Measurements from ENCODE around the gene ZNF580.

DNA sequence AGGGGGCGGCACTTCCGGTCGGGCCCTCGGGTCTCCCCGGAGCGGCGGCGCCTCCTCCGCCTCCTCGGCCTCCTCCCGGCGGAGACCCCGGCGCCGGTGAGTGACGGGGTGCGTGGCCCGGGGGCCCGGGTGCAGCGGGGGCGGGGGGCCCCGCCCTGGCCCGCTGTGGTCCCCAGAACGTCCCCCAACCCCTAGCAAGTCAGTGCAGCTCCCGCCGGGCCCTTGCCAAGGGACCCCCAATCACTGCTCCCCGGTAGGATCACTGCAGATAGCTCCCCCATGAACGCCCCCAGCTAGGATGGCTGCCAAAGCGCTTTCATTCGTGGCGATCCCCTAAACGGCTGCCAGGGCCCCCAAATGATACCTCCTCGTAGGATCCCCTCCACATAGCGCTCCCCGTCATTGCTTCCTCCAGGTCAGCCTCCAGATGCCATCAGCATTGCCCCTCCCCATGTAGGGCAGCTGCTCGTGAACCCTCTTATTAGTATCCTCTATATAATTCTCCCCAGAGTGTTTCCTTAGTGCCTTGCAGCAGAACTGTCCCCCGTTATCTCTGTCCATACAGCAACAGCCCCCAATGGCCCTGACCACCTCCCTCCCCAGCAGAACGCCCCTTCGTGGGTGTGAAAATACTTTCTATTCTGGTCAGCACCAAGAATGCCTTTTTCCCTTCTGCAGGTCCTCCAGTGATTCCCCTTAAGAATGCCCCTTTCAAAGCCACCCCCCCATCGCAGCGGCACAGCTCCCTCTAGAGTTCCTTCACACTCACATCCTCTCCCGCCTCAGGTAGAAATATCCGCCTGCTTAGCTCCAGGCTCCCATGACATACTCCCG, 34.9 kb upstream of the ZNF580 start, which contains the start of gene ZNF865:
- peak; percentile 42 to 71 (median 68) for TF ChIP-seq CTCF (IDR thresholded peaks at IDR 0.05)
- TF ChIP-seq POLR2AphosphoS5 (IDR thresholded peaks at IDR 0.05): no peak
- no peak for TF ChIP-seq EP300 (IDR thresholded peaks at IDR 0.05)
- no peak for TF ChIP-seq POLR2A (IDR thresholded peaks at IDR 0.05)

All from upper lobe of left lung (tissue), 4 donors.